HFF-Myc (cell line): ENCODE data around the gene CHST2.

Experiments
- DNase-seq: peaks from one replicate; pipeline ENCODE4 v3.0.0-alpha.2; 2011; ENCODE audit warnings: low read depth; ENCODE audit errors: extremely low read depth
- H3K4me3 ChIP-seq: replicated peaks from 2 replicates; pipeline ENCODE4 v1.5.1; 2011; ENCODE audit warnings: low read depth, mild to moderate bottlenecking, control low read depth, low read length
- TF ChIP-seq, protein P1 (sequence below): IDR thresholded peaks from 2 replicates; pipeline ENCODE4 v1.5.1; 2012; ENCODE audit warnings: mild to moderate bottlenecking, low read depth, low read length, control low read depth; ENCODE audit errors: missing control alignments

The CHST2 gene

DNA sequence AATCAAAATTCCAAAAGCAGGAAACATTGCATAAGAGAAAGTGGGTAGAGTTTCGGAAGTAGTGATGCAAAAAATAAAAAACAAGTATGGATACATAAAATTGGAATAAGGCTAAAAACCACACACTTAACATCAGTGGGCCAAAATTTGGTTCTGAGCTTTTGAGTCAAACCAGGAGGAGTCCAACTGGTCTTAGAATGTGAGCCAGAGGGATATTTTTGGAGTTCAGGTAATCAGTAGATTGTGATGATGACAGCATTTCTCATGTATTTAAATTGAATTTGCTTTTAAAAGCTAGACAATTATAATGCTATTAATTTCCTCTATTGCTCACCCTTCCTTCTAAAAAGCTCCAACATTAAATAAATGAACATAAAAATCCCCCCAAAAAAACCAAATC, 38.2 kb upstream of the CHST2 start:
- TF ChIP-seq, protein P1, sequence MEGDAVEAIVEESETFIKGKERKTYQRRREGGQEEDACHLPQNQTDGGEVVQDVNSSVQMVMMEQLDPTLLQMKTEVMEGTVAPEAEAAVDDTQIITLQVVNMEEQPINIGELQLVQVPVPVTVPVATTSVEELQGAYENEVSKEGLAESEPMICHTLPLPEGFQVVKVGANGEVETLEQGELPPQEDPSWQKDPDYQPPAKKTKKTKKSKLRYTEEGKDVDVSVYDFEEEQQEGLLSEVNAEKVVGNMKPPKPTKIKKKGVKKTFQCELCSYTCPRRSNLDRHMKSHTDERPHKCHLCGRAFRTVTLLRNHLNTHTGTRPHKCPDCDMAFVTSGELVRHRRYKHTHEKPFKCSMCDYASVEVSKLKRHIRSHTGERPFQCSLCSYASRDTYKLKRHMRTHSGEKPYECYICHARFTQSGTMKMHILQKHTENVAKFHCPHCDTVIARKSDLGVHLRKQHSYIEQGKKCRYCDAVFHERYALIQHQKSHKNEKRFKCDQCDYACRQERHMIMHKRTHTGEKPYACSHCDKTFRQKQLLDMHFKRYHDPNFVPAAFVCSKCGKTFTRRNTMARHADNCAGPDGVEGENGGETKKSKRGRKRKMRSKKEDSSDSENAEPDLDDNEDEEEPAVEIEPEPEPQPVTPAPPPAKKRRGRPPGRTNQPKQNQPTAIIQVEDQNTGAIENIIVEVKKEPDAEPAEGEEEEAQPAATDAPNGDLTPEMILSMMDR = no peak
- DNase-seq = no peak
- no peak overlapping the region for H3K4me3 ChIP-seq

DNA sequence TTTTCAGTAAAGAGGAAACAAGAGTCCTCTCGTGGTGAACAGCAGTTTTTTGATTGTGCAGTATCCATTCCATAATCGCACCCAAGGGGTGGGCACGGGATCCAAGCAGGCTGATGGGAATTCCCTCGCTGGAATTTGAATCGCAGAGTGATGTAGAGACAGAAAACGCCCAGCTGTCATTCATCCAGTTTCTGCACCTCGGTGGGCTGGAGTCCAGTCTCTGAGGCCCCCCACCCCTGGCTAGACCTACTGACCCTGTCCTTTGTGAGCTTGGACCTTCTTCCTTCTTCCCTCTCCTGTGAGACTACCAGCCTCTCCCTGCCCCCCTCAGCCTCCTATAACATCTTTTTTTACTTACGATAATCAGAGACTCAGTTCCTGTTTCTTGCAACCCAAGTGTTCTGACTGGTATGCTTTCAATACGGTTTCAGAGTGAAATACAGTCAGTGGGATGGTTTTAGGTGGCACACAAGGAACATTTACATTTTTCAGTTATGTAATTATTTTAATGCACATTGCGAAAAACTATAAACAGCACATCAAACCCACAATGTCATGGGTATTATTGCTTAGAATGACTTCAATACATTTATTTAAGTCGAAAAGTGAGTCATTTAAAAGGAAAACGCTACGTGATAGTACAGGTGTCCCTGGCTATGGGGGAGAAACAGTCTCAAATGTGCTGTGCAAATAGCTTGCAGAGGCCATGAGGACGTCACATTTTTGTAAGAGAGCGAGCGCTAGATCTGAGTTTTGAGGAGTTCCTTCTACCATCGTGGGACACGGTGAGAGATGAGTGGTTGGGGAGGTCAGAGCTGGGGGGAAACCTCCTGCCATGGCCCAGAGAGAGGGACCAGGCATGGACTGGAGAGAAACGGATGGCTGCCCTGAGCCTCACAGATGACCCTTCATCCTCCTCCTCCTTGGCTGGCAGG, 37.5 kb upstream of the CHST2 start:
- DNase-seq = no peak
- no peak overlapping the region for H3K4me3 ChIP-seq
- TF ChIP-seq, protein P1 = no peak

DNA sequence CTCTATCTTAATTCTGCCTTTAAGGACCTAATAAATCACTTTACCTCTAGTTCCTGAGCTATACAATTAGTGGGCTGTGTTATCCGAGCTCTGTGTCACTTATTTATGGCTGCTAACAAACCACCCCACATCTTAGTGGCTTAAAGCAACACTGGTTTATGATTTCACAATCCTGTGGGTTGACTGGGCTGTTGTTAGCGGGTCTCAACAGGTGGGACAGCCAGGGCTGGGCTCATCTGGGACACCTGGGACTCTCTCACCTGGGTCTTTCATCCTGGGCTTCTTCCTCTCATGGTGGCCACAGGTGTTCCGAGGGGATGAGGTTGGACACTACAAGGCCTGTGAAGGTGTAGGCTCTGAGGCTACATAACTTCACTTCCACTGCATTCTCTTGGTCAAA, 35.8 kb upstream of the CHST2 start:
- TF ChIP-seq, protein P1 = no peak
- no peak overlapping the region for H3K4me3 ChIP-seq
- DNase-seq = no peak

DNA sequence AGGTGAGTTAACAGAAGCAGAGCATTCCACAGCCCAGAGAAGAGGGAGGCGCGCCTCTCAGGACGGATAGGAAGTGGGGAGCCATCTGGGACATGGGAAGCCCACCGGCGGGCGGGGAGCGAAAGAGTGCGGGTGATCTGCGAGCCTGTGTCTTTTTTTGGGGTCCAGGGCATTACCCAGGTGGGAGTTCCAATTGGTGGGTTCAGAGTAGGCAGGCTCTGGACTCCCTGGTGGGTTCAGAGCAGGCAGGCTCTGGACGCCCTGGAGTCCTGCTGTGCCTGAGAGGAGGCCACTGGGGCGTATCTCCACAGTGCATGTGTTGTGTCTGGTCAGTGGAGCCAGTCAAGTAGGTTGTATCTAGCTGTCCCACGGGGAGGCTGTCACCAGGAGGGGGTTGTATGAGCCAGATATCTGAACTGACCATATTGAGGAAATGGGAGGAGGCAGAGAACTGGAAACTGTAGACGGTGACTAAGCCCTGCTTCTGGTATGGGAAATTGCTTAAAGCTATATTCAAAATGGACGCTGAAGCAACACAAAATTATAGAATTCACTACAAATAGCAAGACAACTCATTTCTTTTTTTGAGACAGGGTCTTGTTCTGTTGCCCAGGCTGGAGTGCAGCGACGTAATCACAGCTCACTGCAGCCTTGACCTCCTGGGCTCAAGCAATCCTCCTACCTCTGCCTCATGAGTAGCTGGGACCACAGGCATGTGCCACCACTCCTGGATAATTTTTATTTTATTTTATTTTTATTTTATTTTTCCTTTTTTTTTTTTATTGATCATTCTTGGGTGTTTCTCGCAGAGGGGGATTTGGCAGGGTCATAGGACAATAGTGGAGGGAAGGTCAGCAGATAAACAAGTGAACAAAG, 34.5 kb upstream of the CHST2 start:
- no peak overlapping the region for H3K4me3 ChIP-seq
- TF ChIP-seq, protein P1 = no peak
- DNase-seq = peak; percentile 30

DNA sequence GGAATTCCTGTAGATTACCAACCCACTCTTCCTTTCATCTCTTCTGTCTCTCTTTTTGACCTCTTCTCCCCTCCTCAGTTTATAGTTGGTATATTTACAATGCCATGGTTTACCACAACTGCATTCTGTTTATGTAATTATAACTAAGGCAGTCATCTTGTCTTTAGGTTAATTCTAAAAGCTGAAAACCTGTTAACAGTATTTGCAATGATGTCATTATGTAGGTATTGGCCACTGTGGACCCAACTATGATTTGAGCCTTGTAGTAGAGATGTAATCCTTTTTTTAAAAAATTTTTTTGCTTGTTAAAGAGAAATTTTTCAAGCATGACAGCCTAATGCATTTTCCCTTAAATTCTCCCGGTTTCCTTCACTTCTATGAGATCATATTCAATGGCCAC, 30.7 kb upstream of the CHST2 start:
- DNase-seq = no peak
- TF ChIP-seq, protein P1 = no peak
- H3K4me3 ChIP-seq = no peak overlapping the region

DNA sequence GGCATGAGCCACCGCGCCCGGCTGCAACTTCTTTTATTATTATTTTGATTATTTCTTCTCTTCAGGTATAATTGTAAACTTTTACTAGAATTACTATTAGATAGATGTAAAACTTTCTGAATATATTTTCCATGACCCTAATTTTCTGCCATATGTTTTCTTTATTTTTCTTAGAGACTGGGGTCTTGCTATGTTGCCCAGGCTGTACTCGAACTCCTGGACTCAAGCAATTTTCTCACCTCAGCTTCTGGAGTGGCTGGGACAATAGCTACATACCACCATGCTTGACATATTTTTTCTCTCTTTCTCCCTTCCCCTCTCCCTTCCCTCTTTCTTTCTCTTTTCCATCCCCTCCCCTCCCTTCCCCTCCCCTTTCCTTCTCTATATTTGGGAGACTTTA, 29.6 kb upstream of the CHST2 start:
- TF ChIP-seq, protein P1 = no peak
- DNase-seq = no peak
- H3K4me3 ChIP-seq = no peak overlapping the region
